Measurements from ENCODE around the gene GUCA2B. TPM values are rescaled to one million over a fixed set of nuclear protein-coding genes. Genes with fewer than 3 reads are reported as not detected.

GUCA2B gene
- total RNA-seq, 4 donors from 2014 or later: not detected

DNA sequence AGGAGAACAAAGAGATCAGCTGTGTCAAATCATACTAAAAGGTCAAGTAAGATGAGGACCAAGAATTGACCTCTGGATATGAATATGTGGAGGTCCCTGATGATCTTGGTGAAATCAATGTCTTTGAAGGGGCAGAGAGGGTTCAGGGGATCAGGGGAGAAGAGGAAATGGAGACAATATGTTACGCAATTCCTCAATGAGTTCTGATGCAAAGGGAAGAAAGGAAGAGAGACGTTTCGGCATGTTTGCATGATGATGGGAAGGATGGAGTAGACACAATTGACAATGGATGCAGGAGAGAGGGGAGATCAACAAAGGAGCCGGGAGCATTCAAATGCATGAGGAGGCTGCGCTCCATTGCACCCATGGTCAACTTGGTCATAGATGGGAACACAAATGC, 36.0 kb upstream of the GUCA2B start:
- Histone ChIP-seq H3K9me3 (no peaks in the 10 kb centered on the region), H3K27ac (no peak overlapping the region), H3K27me3 (peaks cover 6% of the 10 kb centered on the region), H3K36me3 (no peaks in the 10 kb centered on the region), H3K4me3 (no peak overlapping the region), H3K4me1 (no peaks in the 10 kb centered on the region)
- DNase-seq (ENCODE audit: low spot score in 2 of 2): no peak
- 78% methylated on average over 5 of the region's 5 CpGs for WGBS
- TF ChIP-seq POLR2A (IDR thresholded peaks at IDR 0.05): no peak
- TF ChIP-seq, protein P1, sequence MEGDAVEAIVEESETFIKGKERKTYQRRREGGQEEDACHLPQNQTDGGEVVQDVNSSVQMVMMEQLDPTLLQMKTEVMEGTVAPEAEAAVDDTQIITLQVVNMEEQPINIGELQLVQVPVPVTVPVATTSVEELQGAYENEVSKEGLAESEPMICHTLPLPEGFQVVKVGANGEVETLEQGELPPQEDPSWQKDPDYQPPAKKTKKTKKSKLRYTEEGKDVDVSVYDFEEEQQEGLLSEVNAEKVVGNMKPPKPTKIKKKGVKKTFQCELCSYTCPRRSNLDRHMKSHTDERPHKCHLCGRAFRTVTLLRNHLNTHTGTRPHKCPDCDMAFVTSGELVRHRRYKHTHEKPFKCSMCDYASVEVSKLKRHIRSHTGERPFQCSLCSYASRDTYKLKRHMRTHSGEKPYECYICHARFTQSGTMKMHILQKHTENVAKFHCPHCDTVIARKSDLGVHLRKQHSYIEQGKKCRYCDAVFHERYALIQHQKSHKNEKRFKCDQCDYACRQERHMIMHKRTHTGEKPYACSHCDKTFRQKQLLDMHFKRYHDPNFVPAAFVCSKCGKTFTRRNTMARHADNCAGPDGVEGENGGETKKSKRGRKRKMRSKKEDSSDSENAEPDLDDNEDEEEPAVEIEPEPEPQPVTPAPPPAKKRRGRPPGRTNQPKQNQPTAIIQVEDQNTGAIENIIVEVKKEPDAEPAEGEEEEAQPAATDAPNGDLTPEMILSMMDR (IDR thresholded peaks at IDR 0.05): no peak
- TF ChIP-seq POLR2AphosphoS5 (IDR thresholded peaks at IDR 0.05): no peak
- TF ChIP-seq EP300 (IDR thresholded peaks at IDR 0.05): no peak

- no peaks in the 10 kb centered on the region for H3K9me3 ChIP-seq
- no peaks in the 10 kb centered on the region for H3K36me3 ChIP-seq
- DNase-seq (ENCODE audit: low spot score in 2 of 2): no peak
- TF ChIP-seq POLR2AphosphoS5 (IDR thresholded peaks at IDR 0.05) (no peak), EP300 (IDR thresholded peaks at IDR 0.05) (no peak), POLR2A (IDR thresholded peaks at IDR 0.05) (no peak)
- TF ChIP-seq, protein P1 (IDR thresholded peaks at IDR 0.05): no peak
- H3K4me1 ChIP-seq: no peaks in the 10 kb centered on the region
- no peak overlapping the region for H3K4me3 ChIP-seq
- peaks cover 6% of the 10 kb centered on the region for H3K27me3 ChIP-seq
- H3K27ac ChIP-seq: no peak overlapping the region
- 100% methylated on average over 1 of the region's 1 CpG for WGBS
Measured at GRCh38 chr1:42118125-42118524, 35.1 kb upstream of the GUCA2B start.

DNA sequence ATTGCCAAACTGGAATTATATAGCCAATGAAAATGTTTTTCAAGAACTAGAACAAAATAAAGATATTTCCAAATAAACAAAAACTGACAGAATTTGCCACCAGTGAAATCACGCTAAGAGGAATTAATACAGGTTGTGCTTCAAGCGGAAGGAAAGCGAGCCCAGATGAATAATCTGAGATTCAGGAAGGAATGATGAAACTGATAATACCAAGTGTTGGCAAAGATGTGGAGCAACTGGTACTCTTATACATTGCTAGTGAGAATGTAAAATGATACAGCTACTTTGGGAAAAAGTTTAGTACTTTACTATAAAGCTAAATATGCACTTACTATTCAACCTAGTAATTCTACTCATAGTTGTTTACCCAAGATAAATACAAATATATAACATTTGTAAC, 30.8 kb upstream of the GUCA2B start:
- Histone ChIP-seq H3K9me3 (no peaks in the 10 kb centered on the region), H3K4me1 (no peaks in the 10 kb centered on the region), H3K27ac (no peak overlapping the region), H3K4me3 (no peak overlapping the region), H3K36me3 (no peaks in the 10 kb centered on the region), H3K27me3 (no peaks in the 10 kb centered on the region)
- no peak for TF ChIP-seq POLR2AphosphoS5 (IDR thresholded peaks at IDR 0.05)
- no peak for TF ChIP-seq POLR2A (IDR thresholded peaks at IDR 0.05)
- TF ChIP-seq EP300 (IDR thresholded peaks at IDR 0.05): no peak
- TF ChIP-seq, protein P1 (IDR thresholded peaks at IDR 0.05): no peak
- DNase-seq (ENCODE audit: low spot score in 2 of 2): no peak
- 98% methylated on average over 3 of the region's 3 CpGs for WGBS

DNA sequence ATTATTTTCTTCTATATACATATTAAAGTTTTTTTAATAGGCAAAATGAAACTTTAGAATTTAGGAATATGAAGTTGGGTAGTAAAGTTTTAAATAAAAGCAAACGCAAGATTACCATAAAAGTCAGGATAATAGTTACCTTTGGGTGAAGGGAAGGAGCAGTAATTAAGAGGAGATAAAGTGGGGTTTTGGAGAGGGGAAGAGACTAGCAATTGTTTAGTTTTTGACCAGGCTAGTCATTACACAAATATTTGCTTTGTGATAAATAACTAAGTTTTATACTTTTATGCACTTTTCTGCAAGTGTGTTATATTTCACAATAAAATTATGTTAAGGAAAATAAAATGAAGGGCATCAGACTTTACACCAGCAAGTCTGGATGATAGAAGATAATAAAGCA, 27.7 kb upstream of the GUCA2B start:
- WGBS: 1% methylated on average over 1 of the region's 1 CpG
- Histone ChIP-seq H3K36me3 (no peaks in the 10 kb centered on the region), H3K4me3 (no peak overlapping the region), H3K9me3 (no peaks in the 10 kb centered on the region), H3K27ac (no peak overlapping the region), H3K4me1 (no peaks in the 10 kb centered on the region), H3K27me3 (no peaks in the 10 kb centered on the region)
- no peak for DNase-seq (ENCODE audit: low spot score in 2 of 2)
- TF ChIP-seq POLR2AphosphoS5 (IDR thresholded peaks at IDR 0.05) (no peak), POLR2A (IDR thresholded peaks at IDR 0.05) (no peak), EP300 (IDR thresholded peaks at IDR 0.05) (no peak)
- TF ChIP-seq, protein P1 (IDR thresholded peaks at IDR 0.05): no peak

DNA sequence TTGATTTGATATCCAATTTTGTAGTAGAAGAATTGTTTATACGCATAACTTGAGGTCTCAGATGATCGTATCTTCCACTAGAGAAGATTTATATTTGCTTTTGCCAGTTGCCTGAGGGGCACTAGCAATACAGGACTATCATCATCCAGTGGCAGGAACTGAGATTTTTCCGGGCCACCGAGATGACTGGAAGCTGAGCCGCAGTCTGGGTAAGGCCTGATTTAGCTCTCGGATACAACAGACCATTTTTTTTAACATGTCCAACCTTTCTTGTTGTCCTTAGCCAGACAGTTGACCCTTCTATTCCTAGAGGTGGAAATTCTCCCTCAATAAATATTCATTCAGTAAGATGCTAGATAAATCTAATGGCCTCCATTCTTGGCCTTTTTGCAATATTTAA, 25.4 kb upstream of the GUCA2B start:
- no peak for TF ChIP-seq EP300 (IDR thresholded peaks at IDR 0.05)
- no peak for TF ChIP-seq POLR2A (IDR thresholded peaks at IDR 0.05)
- TF ChIP-seq POLR2AphosphoS5 (IDR thresholded peaks at IDR 0.05): no peak
- TF ChIP-seq, protein P1 (IDR thresholded peaks at IDR 0.05): no peak
- Histone ChIP-seq H3K36me3 (no peaks in the 10 kb centered on the region), H3K27me3 (no peaks in the 10 kb centered on the region), H3K9me3 (no peaks in the 10 kb centered on the region), H3K27ac (no peak overlapping the region), H3K4me3 (no peak overlapping the region), H3K4me1 (no peaks in the 10 kb centered on the region)
- DNase-seq (ENCODE audit: low spot score in 2 of 2): no peak
- 75% methylated on average over 6 of the region's 6 CpGs for WGBS

Measured in suprapubic skin (tissue), 4 donors.